Right lobe of liver (tissue), 6 donors: ENCODE data around the gene NME8. TPM values are rescaled to one million over a fixed set of nuclear protein-coding genes. Genes with fewer than 3 reads are reported as not detected.
A peak's percentile ranks its signal among the peaks of the same experiment; 100 is the strongest.

Experiments
- ATAC-seq, 4 donors: fragments of 200-7000 bp; cut with Tn5 transposase; one replicate each; pipeline ENCODE4 v1.9.1; 2020; ENCODE audit warnings: mild to moderate bottlenecking in 4 of 4, moderate library complexity in 4 of 4
- DNase-seq, 3 donors: peaks; one replicate each; pipeline ENCODE4 v3.0.0-alpha.2; 2020
- H3K27ac ChIP-seq, 3 donors: fragments of 200-600 bp; one replicate each; pipeline ENCODE4 v1.8.0; 2022
- H3K27me3 ChIP-seq, 2 donors: fragments of 200-600 bp; one replicate each; pipeline ENCODE4 v1.8.0; 2022
- H3K36me3 ChIP-seq, 4 donors: fragments of 200-600 bp; sonication (generic) in 1 of 4; one replicate each; pipeline versions ENCODE4 v1.5.1 to v1.8.0; 2017 to 2022; ENCODE audit warnings: control low read depth in 1 of 4
- H3K4me1 ChIP-seq, 4 donors: fragments of 200-600 bp; sonication (generic) in 1 of 4; one replicate each; pipeline versions ENCODE4 v1.5.1 to v1.8.0; 2017 to 2022; ENCODE audit warnings: control low read depth in 1 of 4
- H3K4me3 ChIP-seq, 3 donors: fragments of 200-600 bp; one replicate each; pipeline ENCODE4 v1.8.0; 2022
- H3K9me3 ChIP-seq, 4 donors: fragments of 200-600 bp; sonication (generic) in 1 of 4; one replicate each; pipeline versions ENCODE4 v1.5.1 to v1.8.0; 2017 to 2022; ENCODE audit warnings: control low read depth in 1 of 4
- POLR2A ChIP-seq: fragments of 450-650 bp; IDR thresholded peaks from one replicate; pipeline ENCODE4 v1.6.1; 2017; ENCODE audit warnings: antibody characterized with exemption, mild to moderate bottlenecking
- WGBS: methylation state at CpG from one replicate; pipeline ENCODE4 v1.1.6; 2018; ENCODE audit warnings: low coverage, low lambda C conversion rate; ENCODE audit not compliant: insufficient coverage; ENCODE audit errors: missing lambda C conversion rate; 5-methylcytosine and 5-hydroxymethylcytosine counted together
- intact Hi-C, 2 donors: fragments of 100-400 bp; cut with DNase I; formaldehyde crosslinking; loops; one replicate each; pipeline versions ENCODE4 v1.11.2 to v1.14.1; 2022
- total RNA-seq, 6 experiments: library from RNA; depleted of rRNA in 2 of 6; stranded (reverse); fragments of >200 nt in 2 of 6; fragmentation: NEBNext Ultra II Directional in 3 of 6; extraction: Animal tissue kit (Norgen Biotek cat#: 25700) in 3 of 6; gene quantifications; one replicate each; pipeline versions ENCODE4 v1.1.0 to v1.2.4, GENCODE V29; 2016 to 2023
- TF ChIP-seq, protein P1 (sequence below), 4 donors: fragments of 200-600 bp in 3 of 4; fragments of 450-650 bp in 1 of 4; IDR thresholded peaks; one replicate each; pipeline versions ENCODE4 v1.5.1 to v1.8.0; 2016 to 2022; ENCODE audit warnings: antibody characterized with exemption in 4 of 4, mild to moderate bottlenecking in 2 of 4
- donor health status: DM: no; HTN: yes; CAD: no.
- donor health status: DM: no; HTN: no; CAD: no.
- donor health status: DM: no; HTN: no; CAD: no.
- donor health status: DM: no; HTN: yes; CAD: no.
- donor health status: DM: no; HTN: yes; CAD: no.

Gene NME8
- total RNA-seq, 6 experiments from 2014 or later = 0.53 TPM; not detected in 5

DNA sequence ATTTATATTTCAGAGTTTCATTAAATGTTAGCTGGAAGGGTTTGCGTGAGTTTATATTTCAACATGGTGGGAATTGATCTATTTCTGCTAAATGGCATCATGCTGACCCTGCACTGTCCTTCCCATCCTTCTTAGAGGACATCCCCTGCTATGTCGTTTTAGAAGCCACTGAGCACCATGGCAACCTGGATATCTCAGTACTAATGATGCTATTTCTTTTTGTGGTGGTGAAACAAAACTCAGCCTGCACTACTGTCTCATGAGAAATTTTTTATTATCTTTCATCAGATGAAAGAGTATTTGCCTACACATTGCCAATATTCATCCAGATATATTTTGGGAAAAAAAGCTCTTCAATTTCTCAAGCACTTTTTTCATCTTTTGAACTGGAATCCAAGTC is 84.1 kb downstream of the NME8 start:
- TF ChIP-seq, protein P1, sequence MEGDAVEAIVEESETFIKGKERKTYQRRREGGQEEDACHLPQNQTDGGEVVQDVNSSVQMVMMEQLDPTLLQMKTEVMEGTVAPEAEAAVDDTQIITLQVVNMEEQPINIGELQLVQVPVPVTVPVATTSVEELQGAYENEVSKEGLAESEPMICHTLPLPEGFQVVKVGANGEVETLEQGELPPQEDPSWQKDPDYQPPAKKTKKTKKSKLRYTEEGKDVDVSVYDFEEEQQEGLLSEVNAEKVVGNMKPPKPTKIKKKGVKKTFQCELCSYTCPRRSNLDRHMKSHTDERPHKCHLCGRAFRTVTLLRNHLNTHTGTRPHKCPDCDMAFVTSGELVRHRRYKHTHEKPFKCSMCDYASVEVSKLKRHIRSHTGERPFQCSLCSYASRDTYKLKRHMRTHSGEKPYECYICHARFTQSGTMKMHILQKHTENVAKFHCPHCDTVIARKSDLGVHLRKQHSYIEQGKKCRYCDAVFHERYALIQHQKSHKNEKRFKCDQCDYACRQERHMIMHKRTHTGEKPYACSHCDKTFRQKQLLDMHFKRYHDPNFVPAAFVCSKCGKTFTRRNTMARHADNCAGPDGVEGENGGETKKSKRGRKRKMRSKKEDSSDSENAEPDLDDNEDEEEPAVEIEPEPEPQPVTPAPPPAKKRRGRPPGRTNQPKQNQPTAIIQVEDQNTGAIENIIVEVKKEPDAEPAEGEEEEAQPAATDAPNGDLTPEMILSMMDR (IDR thresholded peaks at IDR 0.05) = no peak
- TF ChIP-seq POLR2A = no peak
- intact Hi-C loops = no loop called here
- DNase-seq = no peak
- H3K9me3 ChIP-seq = no peaks in the 10 kb centered on the region
- no peak overlapping the region for H3K4me3 ChIP-seq
- no peaks in the 10 kb centered on the region for H3K4me1 ChIP-seq
- no peaks in the 10 kb centered on the region for H3K36me3 ChIP-seq
- WGBS = 71% methylated on average over 2 of the region's 2 CpGs
- no peaks in the 10 kb centered on the region for H3K27me3 ChIP-seq
- H3K27ac ChIP-seq = no peak overlapping the region
- ATAC-seq = no peak

DNA sequence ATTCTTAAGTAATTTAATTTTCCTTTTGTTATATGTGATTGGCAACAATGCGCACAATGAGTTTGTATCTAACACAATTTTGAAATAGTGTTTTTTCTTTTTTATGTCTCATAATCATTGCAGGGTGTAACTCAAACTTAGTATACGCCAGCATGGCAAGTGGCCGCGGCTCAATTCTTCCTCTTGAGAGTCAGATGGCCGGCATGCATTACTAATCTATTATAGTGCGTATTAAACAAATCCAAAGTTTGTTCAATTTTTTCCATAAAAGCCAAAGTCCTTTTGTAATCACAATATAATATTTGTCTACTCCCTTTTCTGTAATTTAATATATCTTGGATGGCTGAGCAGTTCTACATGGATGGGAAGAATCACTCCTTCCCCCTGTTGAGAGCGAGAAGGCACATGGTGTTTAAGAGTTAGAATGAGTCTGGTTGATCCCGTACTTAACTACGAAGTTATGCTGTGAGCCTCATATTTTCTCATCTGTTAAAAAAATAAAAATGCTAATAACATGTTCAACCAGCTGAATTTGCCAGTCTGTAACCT is 84.7 kb downstream of the NME8 start:
- H3K4me1 ChIP-seq = no peaks in the 10 kb centered on the region
- no peak for ATAC-seq
- intact Hi-C loops = no loop called here

GRCh38 chr7:37942934-37943610 is 94.7 kb downstream of the NME8 start:
- Histone ChIP-seq H3K27ac (peak overlapping the region; percentile 22 to 39 (median 33)), H3K9me3 (no peaks in the 10 kb centered on the region), H3K4me3 (no peak overlapping the region), H3K36me3 (no peaks in the 10 kb centered on the region), H3K4me1 (peaks cover 0 to 42% (median 9%) of the 10 kb centered on the region in 4 donors), H3K27me3 (no peaks in the 10 kb centered on the region)
- intact Hi-C loops = no loop called here
- TF ChIP-seq POLR2A = no peak
- TF ChIP-seq, protein P1 (IDR thresholded peaks at IDR 0.05) = no peak
- WGBS = 27% methylated on average over 7 of the region's 12 CpGs
- ATAC-seq (peak; percentile 88 to 98 (median 97)), DNase-seq (peak; percentile 82 to 91 (median 87))

More for the DNA sequence above, 84.7 kb downstream of the NME8 start:
- Histone ChIP-seq H3K27ac (no peak overlapping the region), H3K9me3 (no peaks in the 10 kb centered on the region), H3K36me3 (no peaks in the 10 kb centered on the region), H3K27me3 (no peaks in the 10 kb centered on the region), H3K4me3 (no peak overlapping the region)
- no peak for TF ChIP-seq POLR2A
- TF ChIP-seq, protein P1 (IDR thresholded peaks at IDR 0.05) = no peak
- WGBS = 87% methylated on average over 9 of the region's 9 CpGs
- no peak for DNase-seq

GRCh38 chr7:37943905-37944736 is 95.7 kb downstream of the NME8 start:
- Histone ChIP-seq H3K27me3 (no peaks in the 10 kb centered on the region), H3K4me1 (peaks cover 0 to 42% (median 9%) of the 10 kb centered on the region in 4 donors), H3K27ac (peak overlapping the region in 2 of 3 donors; percentile 33 to 39), H3K4me3 (no peak overlapping the region), H3K9me3 (no peaks in the 10 kb centered on the region), H3K36me3 (no peaks in the 10 kb centered on the region)
- WGBS = 92% methylated on average over 8 of the region's 8 CpGs
- intact Hi-C loops = no loop called here
- TF ChIP-seq, protein P1 (IDR thresholded peaks at IDR 0.05) = no peak
- no peak for TF ChIP-seq POLR2A
- peak in 1 of 3 donors; percentile 20 for DNase-seq
- ATAC-seq = peak in 2 of 4 donors; percentile 17 to 18
